Activated T-cell treated with anti-CD3 and anti-CD28 coated beads, Interleukin-2, amount 50 U/mL, for 24 hours (primary cell): ENCODE results near the gene ACTN2.
"Not testable (repeated sequence)": the region's sequence is repeated elsewhere in the genome, so short reads cannot be mapped to it uniquely, and the experiment has no call there.

Experiments used
- DNase-seq: peaks from one replicate; pipeline ENCODE4 v3.0.0-alpha.2; 2020
- H3K27ac Mint-ChIP-seq: 2 replicates; pipeline ENCODE4 v1.8.0; 2020; ENCODE audit warnings: mild to moderate bottlenecking, mixed read lengths
- H3K27me3 Mint-ChIP-seq: 2 replicates; pipeline ENCODE4 v1.8.0; 2020; ENCODE audit warnings: mixed read lengths
- H3K36me3 Mint-ChIP-seq: 2 replicates; pipeline ENCODE4 v1.8.0; 2020; ENCODE audit warnings: low read depth, mixed read lengths
- H3K4me1 Mint-ChIP-seq: 2 replicates; pipeline ENCODE4 v1.8.0; 2020; ENCODE audit warnings: low read depth, mixed read lengths
- H3K4me3 Mint-ChIP-seq: 2 replicates; pipeline ENCODE4 v1.8.0; 2020; ENCODE audit warnings: mild to moderate bottlenecking, moderate library complexity, mixed read lengths
- H3K9me3 Mint-ChIP-seq: 2 replicates; pipeline ENCODE4 v1.8.0; 2020; ENCODE audit warnings: mixed read lengths

ACTN2 gene

DNA sequence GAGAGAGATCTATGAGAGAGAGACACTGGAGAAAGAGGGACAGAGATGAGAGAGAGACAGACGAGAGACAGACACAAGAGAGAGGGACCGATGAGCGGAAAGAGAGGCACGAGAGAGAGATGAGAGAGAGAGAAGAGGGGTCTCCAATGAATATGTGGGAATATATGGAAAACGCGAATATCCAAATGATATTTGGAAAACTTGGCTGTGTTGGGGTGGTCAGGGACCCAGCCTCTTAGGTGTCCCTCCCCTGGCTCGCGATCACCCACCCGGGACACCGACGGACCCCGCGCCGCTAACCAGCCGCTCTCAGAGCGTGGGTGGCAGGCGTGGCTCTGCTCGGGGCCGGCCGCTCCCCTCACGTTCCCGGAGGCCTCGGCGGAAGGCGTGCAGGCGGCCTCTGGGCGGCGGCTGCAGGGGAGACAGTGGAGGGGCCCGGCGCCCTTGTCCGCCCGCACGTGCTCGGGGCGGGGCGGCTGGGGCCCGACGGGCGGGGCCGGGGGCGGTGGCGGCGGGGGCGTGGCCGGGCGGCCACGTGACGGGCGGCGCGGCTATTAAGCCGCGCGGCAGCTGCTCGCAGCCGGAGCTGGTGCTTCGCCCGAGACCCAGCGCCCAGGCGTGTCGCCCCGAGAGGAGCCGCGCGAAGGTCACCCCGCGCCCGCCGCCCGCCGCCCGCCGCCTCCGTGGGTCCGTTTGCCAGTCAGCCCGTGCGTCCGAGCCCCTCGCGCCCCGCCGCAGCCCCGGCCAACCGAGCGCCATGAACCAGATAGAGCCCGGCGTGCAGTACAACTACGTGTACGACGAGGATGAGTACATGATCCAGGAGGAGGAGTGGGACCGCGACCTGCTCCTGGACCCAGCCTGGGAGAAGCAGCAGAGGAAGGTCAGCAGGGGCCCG is at the start of gene ACTN2:
Gene ACTN2, plus strand, starts transcription at position 583 of the 898 bp plus-strand sequence. Its CDS starts 175 bp downstream, at position 758.
- Mint-ChIP-seq H3K9me3 (no peaks in the 10 kb centered on the region), H3K27me3 (peaks cover 51% of the 10 kb centered on the region), H3K4me1 (peaks cover 14% of the 10 kb centered on the region), H3K27ac (no peak within 1 kb of the TSS), H3K4me3 (peak within 1 kb of the TSS; percentile 49), H3K36me3 (no peaks in the 10 kb centered on the region)
- DNase-seq = peak; percentile 74

DNA sequence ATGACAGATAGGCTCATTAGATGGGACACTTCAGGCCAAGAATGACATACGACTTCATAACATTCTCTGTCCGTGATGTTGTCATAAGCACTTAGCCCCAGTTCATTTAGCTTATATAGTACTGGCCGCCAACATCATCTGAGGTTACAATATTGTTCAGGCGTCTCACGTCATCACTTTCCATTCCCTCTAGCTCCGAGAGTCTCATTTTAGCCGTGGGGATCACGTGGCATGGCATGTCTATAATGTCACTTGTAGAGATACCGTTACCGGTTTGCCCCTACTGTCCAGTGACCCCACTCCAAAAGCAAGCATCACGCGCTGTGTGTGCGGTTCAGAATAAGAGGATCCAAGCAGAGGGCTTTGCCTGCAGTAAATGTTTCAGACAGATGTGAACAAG is 47.4 kb upstream of the ACTN2 start:
- Mint-ChIP-seq H3K4me3 (no peak overlapping the region), H3K36me3 (no peaks in the 10 kb centered on the region), H3K27ac (no peak overlapping the region), H3K9me3 (no peaks in the 10 kb centered on the region), H3K4me1 (no peaks in the 10 kb centered on the region), H3K27me3 (peaks cover 27% of the 10 kb centered on the region)
- no peak for DNase-seq

DNA sequence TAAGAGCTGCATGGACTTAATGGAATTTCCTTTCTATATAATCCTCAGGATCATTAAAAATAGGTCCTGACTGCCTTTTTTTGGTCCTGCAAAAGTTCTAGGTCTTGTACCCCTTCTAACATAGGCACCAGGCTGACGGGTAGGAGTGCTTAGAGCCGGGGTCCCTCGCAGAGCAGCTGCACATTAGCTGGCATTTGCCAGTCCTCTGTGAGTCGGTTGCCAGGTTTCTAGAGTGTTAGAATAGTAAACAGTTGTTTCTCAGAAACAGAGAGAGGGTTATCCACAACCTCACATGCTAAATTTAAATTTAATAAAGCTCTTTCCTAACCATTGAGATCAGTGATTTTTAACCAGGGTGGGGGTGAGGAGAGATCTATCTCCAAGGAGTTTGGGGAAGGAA is 46.6 kb upstream of the ACTN2 start:
- no peak for DNase-seq
- Mint-ChIP-seq H3K4me1 (no peaks in the 10 kb centered on the region), H3K27ac (no peak overlapping the region), H3K27me3 (peaks cover 22% of the 10 kb centered on the region), H3K4me3 (no peak overlapping the region), H3K9me3 (no peaks in the 10 kb centered on the region), H3K36me3 (no peaks in the 10 kb centered on the region)

DNA sequence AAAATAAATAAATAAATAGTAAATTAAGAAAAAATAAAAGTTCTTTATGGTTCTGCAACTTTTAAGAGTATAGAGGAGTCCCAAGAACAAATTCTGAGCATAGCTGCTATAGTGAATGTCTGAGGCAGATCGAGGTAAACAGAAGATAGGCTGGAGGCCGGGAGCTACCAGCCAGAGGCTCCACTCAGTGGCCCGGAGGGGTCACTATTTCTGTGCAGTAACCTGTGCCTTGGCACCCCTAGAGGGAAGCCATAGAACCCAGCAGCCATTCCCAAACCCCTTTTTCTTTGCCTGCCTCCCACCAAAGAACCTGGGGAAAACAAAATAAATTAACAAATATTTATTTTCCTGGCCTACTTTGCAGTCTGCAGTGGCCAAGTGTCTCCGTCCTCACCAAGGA is 43.5 kb upstream of the ACTN2 start:
- H3K4me3 Mint-ChIP-seq = no peak overlapping the region
- H3K27ac Mint-ChIP-seq = no peak overlapping the region
- peaks cover 8% of the 10 kb centered on the region for H3K27me3 Mint-ChIP-seq
- no peaks in the 10 kb centered on the region for H3K4me1 Mint-ChIP-seq
- H3K36me3 Mint-ChIP-seq = no peaks in the 10 kb centered on the region
- H3K9me3 Mint-ChIP-seq = no peaks in the 10 kb centered on the region
- no peak for DNase-seq

DNA sequence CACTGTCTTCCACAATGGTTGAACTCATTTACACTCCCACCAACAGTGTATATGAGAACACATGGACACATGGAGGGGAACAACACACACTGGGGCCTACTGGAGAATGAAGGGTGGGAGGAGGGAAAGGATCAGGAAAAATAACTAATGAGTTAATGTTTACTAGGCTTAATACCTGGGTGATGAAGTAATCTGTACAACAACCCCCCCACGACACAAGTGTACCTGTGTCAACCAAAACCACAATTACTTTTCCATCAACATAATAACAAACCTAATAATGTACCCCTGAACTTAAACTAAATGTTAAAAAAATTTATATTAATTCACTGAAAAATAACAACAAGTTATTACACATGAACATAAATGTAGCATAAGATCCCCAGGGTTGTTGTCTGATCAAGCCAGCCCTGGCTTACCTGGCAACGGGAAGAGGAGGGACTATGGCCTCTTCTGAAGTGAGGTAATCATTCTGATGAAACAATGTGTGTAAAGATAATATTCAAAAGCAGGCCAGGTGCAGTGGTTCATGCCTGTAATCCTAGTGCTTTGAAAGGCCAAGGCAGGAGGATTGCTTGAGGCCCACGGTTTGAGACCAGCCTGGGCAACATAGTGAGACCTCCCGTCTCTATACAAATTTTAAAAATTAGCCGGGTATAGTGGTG is 41.2 kb upstream of the ACTN2 start:
- H3K27me3 Mint-ChIP-seq = no peaks in the 10 kb centered on the region
- no peak overlapping the region for H3K27ac Mint-ChIP-seq
- H3K9me3 Mint-ChIP-seq = no peaks in the 10 kb centered on the region
- no peak overlapping the region for H3K4me3 Mint-ChIP-seq
- no peaks in the 10 kb centered on the region for H3K4me1 Mint-ChIP-seq
- no peak for DNase-seq
- H3K36me3 Mint-ChIP-seq = no peaks in the 10 kb centered on the region

DNA sequence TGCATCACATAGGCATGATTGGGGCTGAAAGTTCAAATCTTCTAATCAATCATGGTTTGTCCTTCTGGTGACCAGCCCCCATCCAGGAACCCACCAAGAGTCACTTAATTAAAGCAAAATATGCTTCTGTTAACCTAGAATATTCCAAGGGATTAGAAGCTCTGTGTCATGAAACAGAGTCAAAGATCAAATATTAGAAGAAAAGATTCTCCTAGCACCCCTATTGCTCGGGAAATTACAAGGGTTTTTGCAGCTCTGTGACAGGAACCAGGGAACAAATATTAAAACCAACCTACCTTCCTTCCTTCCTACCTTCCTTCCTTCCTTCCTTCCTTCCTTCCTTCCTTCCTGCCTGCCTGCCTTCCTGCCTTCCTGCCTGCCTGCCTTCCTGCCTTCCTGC is 31.8 kb upstream of the ACTN2 start:
- peaks cover 20% of the 10 kb centered on the region for H3K27me3 Mint-ChIP-seq
- H3K36me3 Mint-ChIP-seq = no peaks in the 10 kb centered on the region
- H3K4me3 Mint-ChIP-seq = no peak overlapping the region
- no peak overlapping the region for H3K27ac Mint-ChIP-seq
- no peak for DNase-seq
- H3K4me1 Mint-ChIP-seq = no peaks in the 10 kb centered on the region
- H3K9me3 Mint-ChIP-seq = no peaks in the 10 kb centered on the region

DNA sequence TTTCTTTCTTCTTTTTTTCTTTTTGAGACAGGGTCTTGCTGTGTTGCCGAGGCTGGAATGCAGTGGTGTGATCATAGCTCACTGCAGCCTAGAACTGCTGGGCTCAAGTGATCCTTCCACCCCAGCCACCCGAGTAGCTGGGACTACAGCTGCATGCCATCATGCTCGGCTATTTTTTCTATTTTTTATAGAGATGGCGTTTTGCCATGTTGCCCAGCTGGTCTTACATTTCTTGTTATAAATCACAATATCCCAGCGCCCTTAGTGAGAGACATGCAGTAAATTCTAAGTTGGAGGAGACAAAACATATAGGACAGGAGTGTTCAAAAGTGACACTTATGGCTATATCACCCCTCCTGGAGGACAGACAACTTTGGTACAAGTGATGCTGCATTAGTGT is 31.3 kb upstream of the ACTN2 start:
- no peak overlapping the region for H3K27ac Mint-ChIP-seq
- no peaks in the 10 kb centered on the region for H3K36me3 Mint-ChIP-seq
- peaks cover 20% of the 10 kb centered on the region for H3K27me3 Mint-ChIP-seq
- no peaks in the 10 kb centered on the region for H3K9me3 Mint-ChIP-seq
- DNase-seq = no peak
- no peak overlapping the region for H3K4me3 Mint-ChIP-seq
- no peaks in the 10 kb centered on the region for H3K4me1 Mint-ChIP-seq

DNA sequence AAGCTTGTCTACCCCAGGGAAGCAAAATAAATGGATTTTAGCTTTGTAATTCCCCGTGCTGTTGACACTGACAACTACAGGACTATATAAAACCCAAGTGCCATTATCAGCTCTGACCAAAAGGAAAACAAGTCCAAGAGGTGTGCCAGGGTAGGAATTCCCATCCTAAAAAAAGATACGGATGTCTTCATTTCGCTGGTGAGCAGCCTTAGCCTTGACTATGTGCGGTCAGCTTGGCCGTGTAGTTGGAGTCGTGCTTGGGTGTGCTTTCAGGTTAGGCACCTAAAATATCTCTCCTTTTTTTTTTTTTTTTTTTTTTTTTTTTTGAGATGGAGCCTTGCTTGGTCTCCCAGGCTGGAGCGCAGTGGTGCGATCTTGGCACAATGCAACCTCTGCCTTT is 28.9 kb upstream of the ACTN2 start:
- Mint-ChIP-seq H3K9me3 (no peaks in the 10 kb centered on the region), H3K4me1 (no peaks in the 10 kb centered on the region), H3K27me3 (peaks cover 17% of the 10 kb centered on the region), H3K36me3 (no peaks in the 10 kb centered on the region), H3K4me3 (no peak overlapping the region), H3K27ac (no peak overlapping the region)
- DNase-seq = no peak

DNA sequence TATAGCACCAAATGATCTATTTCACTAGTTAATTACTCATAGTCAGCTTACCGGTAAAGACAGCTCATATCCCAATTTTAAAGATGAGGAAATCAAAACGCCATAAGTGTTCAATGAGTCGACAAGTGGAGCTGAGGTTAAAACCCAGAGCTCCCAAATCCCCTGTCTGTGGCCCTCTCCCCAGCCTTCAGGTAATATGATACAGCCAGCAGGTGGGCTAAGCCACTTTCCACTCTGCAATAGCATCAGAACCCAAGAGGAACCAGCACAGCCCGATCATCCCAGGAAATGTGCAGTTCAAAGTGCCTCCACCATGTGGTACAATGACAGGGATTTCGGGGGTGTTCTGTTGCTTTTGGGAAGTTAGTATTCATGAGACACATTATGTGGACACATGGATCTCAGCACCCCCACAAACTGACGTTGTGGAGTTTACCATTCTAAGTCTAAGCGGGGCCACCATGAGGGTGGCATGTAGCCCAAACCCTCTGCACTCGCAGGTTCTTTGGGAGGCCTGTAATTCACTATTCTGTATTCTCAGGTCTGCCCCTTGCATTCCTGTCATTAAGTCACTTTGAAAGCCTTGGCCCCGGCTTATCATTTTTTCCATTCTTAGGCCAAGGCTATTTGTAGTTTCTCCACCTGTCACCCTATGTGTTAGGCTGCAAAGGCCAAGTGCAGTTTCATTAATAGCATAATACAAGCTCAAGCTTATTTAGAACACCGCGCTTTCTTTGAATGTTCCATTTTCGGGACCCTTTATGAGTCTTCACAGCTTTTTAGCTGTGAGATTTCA is 26.3 kb upstream of the ACTN2 start:
- no peak for DNase-seq
- Mint-ChIP-seq H3K27ac (no peak overlapping the region), H3K27me3 (peaks cover 9% of the 10 kb centered on the region), H3K4me3 (no peak overlapping the region), H3K4me1 (peaks cover 4% of the 10 kb centered on the region), H3K36me3 (no peaks in the 10 kb centered on the region), H3K9me3 (no peaks in the 10 kb centered on the region)

DNA sequence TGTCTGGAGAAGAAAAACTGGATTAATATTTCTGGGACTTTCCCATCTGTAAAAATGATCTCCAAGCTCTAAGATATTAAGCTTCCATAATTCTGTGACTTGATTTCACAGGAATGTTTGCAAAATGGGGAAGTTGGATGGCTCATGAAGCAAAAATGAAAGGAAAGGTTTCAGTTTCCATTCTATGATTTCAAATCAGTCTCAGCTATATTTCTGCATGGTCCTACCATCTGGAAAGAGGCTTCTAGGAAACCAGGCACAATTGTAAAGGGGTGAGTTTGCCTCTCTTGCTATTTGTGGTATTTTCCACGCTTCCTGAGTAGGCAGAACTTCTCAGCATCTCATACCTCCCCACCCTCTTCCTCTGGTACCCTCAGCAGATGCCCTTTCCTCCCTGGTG is 22.4 kb upstream of the ACTN2 start:
- DNase-seq = no peak
- peaks cover 4% of the 10 kb centered on the region for H3K4me1 Mint-ChIP-seq
- H3K27ac Mint-ChIP-seq = no peak overlapping the region
- no peak overlapping the region for H3K4me3 Mint-ChIP-seq
- H3K27me3 Mint-ChIP-seq = peaks cover 3% of the 10 kb centered on the region
- no peaks in the 10 kb centered on the region for H3K9me3 Mint-ChIP-seq
- no peaks in the 10 kb centered on the region for H3K36me3 Mint-ChIP-seq

DNA sequence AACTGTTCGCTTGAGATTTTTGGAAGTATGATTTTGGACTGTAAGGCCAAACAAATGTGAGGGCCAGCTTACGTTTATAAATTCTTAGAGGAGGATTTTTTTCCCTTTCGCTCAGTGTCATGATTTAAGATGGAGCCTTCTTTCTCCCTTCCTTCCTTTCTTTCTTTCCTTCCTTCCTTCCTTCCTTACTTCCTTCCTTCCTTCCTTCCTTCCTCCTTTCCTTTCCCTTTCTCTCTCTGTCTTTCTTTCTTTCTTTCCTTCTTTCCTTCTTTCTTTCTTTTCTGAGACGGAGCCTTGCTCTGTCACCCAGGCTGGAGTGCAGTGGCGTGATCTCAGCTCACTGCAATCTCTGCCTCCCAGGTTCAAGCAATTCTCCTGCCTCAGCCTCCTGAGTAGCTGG is 17.4 kb upstream of the ACTN2 start:
- not testable (repeated sequence) for DNase-seq, H3K4me1 Mint-ChIP-seq, H3K27ac Mint-ChIP-seq, H3K4me3 Mint-ChIP-seq, H3K36me3 Mint-ChIP-seq, H3K9me3 Mint-ChIP-seq
- peaks cover 31% of the 10 kb centered on the region for H3K27me3 Mint-ChIP-seq

DNA sequence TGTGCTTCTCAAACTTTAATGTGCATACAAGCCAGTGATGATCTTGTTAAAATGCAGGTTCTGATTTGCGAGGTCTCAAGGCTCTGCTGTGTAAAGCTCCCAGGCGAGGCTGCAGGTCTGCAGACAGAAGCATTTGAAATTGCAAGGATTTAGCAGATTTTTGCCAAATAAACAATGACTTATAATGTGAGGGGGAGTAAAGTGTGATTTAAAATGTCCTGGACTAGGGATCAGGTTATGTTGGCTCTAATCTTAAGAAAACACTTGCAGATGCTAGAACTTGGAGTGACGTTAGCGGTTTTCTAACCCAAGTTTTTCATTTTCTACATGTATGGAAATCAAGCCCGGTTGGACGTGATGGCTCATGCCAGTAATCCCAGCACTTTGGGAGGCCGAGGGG is 16.2 kb upstream of the ACTN2 start:
- Mint-ChIP-seq H3K27ac (no peak overlapping the region), H3K4me3 (no peak overlapping the region), H3K4me1 (no peaks in the 10 kb centered on the region), H3K36me3 (no peaks in the 10 kb centered on the region), H3K9me3 (no peaks in the 10 kb centered on the region), H3K27me3 (peaks cover 37% of the 10 kb centered on the region)
- DNase-seq = no peak

DNA sequence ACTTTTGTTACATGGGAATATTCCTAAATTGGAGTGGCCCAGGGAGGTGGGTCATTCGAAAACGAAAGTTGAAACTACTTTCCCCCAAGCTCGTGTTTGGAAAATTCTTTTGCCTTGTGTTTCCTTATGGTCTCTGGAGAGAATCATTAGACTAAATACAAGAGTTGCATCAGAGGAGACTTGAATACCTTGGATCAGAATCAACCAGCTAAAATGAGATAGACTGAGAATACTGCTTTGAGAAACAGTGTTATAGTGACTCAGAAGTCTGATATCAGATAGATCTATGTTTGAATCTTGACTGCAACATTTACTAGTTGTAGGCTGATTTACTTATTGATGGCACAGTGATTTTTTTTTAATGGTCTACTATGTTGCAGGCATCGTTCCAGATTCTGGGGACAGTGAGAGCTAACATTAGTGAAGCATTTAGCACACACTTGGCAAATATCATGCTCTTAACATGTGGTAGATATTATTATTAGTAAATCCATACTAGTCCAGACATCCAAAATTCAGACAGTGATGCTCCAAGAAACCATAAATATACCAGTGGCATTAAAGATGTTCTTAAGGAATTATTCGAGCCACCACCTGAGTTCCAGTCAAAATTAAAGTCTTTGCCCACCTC is 12.9 kb upstream of the ACTN2 start:
- DNase-seq = no peak
- peaks cover 47% of the 10 kb centered on the region for H3K27me3 Mint-ChIP-seq
- H3K9me3 Mint-ChIP-seq = no peaks in the 10 kb centered on the region
- no peak overlapping the region for H3K27ac Mint-ChIP-seq
- H3K4me1 Mint-ChIP-seq = no peaks in the 10 kb centered on the region
- no peak overlapping the region for H3K4me3 Mint-ChIP-seq
- H3K36me3 Mint-ChIP-seq = no peaks in the 10 kb centered on the region

DNA sequence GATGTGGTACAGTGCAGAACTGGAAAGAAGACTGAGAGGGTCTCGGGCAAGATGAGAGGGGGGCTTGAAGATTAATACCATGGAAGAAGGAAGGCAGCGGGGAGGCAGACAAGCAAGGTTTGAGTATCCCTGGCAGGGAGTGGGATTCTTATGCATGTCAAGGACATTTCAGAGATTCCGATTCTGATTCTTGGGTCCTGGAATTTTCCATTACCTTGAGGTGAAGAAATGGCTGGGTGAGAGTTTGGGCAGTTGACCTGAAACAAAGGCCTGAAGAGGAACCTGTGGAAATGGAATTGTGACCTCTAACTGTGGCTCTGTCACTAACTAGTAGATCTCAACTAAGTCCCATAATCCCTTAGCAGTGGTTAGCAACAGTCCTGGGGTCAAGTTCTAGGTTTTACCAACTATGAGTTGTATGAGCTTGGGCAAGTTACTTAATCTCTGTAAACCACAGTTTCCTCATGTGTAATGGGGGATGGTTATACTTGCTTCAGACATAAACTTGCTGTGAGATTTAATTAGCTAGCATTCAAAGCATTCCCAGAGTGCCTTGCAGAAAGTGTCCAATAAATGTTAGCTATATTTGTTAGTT is 8.6 kb upstream of the ACTN2 start:
- no peak overlapping the region for H3K4me3 Mint-ChIP-seq
- peaks cover 30% of the 10 kb centered on the region for H3K27me3 Mint-ChIP-seq
- H3K9me3 Mint-ChIP-seq = no peaks in the 10 kb centered on the region
- H3K4me1 Mint-ChIP-seq = no peaks in the 10 kb centered on the region
- no peaks in the 10 kb centered on the region for H3K36me3 Mint-ChIP-seq
- DNase-seq = no peak
- H3K27ac Mint-ChIP-seq = no peak overlapping the region
